GM12864 (cell line): ENCODE data around the gene ZNF750.

Experiments
- DNase-seq: peaks from one replicate; pipeline ENCODE4 v3.0.0-alpha.2; 2011; ENCODE audit warnings: low read depth
- H3K4me3 ChIP-seq: 2 replicates; pipeline ENCODE4 v1.5.1; 2011; ENCODE audit warnings: mild to moderate bottlenecking, low read depth, low read length, control low read depth
- CTCF ChIP-seq: IDR thresholded peaks from 2 replicates; pipeline ENCODE4 v1.5.1; 2011; ENCODE audit warnings: low read depth, mild to moderate bottlenecking, moderate library complexity, low read length, control low read depth, inconsistent platforms; ENCODE audit errors: missing control alignments

The ZNF750 gene

GRCh38 chr17:82839617-82840292 lies at the start of gene ZNF750:
TSS of gene ZNF750 (minus strand) at chr17:82840022. CDS start at chr17:82832454, 7,568 bp downstream.
- no peak for DNase-seq
- no peak within 1 kb of the TSS for H3K4me3 ChIP-seq
- no peak for TF ChIP-seq CTCF

- no peak for DNase-seq
- no peak for TF ChIP-seq CTCF
- no peak overlapping the region for H3K4me3 ChIP-seq
Measured at GRCh38 chr17:82888583-82889495, 49.0 kb upstream of the ZNF750 start.

- no peak for TF ChIP-seq CTCF
- no peak overlapping the region for H3K4me3 ChIP-seq
- DNase-seq: no peak
Measured at GRCh38 chr17:82887255-82888164, 47.7 kb upstream of the ZNF750 start.

GRCh38 chr17:82884970-82885353 lies 45.1 kb upstream of the ZNF750 start:
- no peak for DNase-seq
- TF ChIP-seq CTCF: no peak
- H3K4me3 ChIP-seq: no peak overlapping the region

- no peak for TF ChIP-seq CTCF
- no peak for DNase-seq
- H3K4me3 ChIP-seq: no peak overlapping the region
Measured at GRCh38 chr17:82884341-82884969, 44.6 kb upstream of the ZNF750 start.

GRCh38 chr17:82883419-82884031 lies 43.7 kb upstream of the ZNF750 start:
- no peak for DNase-seq
- no peak for TF ChIP-seq CTCF
- H3K4me3 ChIP-seq: no peak overlapping the region
